K562 (cell line): ENCODE measurements around the gene SMC6.

ENCODE experiments used
- ADNP ChIP-seq: fragments of 200-800 bp; sonication (Bioruptor generic); IDR thresholded peaks from 2 replicates; pipeline ENCODE4 v1.6.1; 2016; ENCODE audit warnings: missing genetic modification characterization, missing compliant biosample characterization
- CTCF ChIP-seq, 3 experiments: IDR thresholded peaks in 2 of 3; conservative IDR thresholded peaks in 1 of 3; 2 replicates each; pipeline ENCODE4 v1.5.1; 2011 to 2012; ENCODE audit warnings: low read length in 3 of 3, mild to moderate bottlenecking in 3 of 3, control low read depth in 2 of 3, improper control_type of control experiment in 1 of 3, inconsistent platforms in 1 of 3, low read depth in 1 of 3, mixed read lengths in 1 of 3, moderate library complexity in 1 of 3; ENCODE audit not compliant: insufficient read depth in 2 of 3
- EP300 ChIP-seq: IDR thresholded peaks from 2 replicates; pipeline ENCODE4 v1.6.1; 2012; ENCODE audit warnings: low read length, improper control_type of control experiment
- HNRNPLL ChIP-seq: fragments of 200-400 bp; formaldehyde crosslinking; IDR thresholded peaks from 2 replicates; pipeline ENCODE4 v1.6.1; 2017; ENCODE audit warnings: low read length, low read depth, mild to moderate bottlenecking; ENCODE audit not compliant: poor library complexity, severe bottlenecking
- MEF2A ChIP-seq: IDR thresholded peaks from 2 replicates; pipeline ENCODE4 v1.6.1; 2011; ENCODE audit warnings: low read depth, mild to moderate bottlenecking, low read length, moderate library complexity; ENCODE audit not compliant: control insufficient read depth
- MTA2 ChIP-seq: fragments of 450-650 bp; IDR thresholded peaks from 2 replicates; pipeline ENCODE4 v1.6.1; 2016; ENCODE audit warnings: low read depth
- MYBL2 ChIP-seq, 2 experiments: fragments of 450-650 bp in 1 of 2; sonication (generic) in 1 of 2; formaldehyde crosslinking in 1 of 2; IDR thresholded peaks; 2 replicates each; pipeline versions ENCODE4 v1.6.1 to v1.8.1; 2017 to 2022; ENCODE audit warnings: borderline replicate concordance in 1 of 2, inconsistent platforms in 1 of 2, low read depth in 1 of 2, mild to moderate bottlenecking in 1 of 2, missing genetic modification reagents in 1 of 2, moderate library complexity in 1 of 2
- POU5F1 ChIP-seq: fragments of 150-350 bp; IDR thresholded peaks from 2 replicates; pipeline ENCODE4 v1.6.1; 2014; ENCODE audit warnings: borderline replicate concordance, low read length, low read depth, mild to moderate bottlenecking; ENCODE audit not compliant: partially characterized antibody
- ZBTB33 ChIP-seq: sonication (generic); formaldehyde crosslinking; IDR thresholded peaks from 2 replicates; pipeline ENCODE4 v1.8.1; 2023; ENCODE audit warnings: mild to moderate bottlenecking, missing genetic modification reagents
- ZBTB7A ChIP-seq: IDR thresholded peaks from 2 replicates; pipeline ENCODE4 v1.6.1; 2011; ENCODE audit warnings: low read depth, mild to moderate bottlenecking, low read length, moderate library complexity, borderline replicate concordance; ENCODE audit not compliant: control insufficient read depth

- TF ChIP-seq ZBTB33 (CRISPR knock-in tag) (no peak), POU5F1 (no peak), ZBTB7A (no peak), MTA2 (no peak), CTCF (IDR thresholded peaks at IDR 0.05 in 2 of 3, conservative IDR thresholded peaks at IDR 0.05 in 1 of 3; ENCODE audit: insufficient read depth in 2 of 3, low read depth in 1 of 3, low read length in 3 of 3) (no peak), ADNP (tag) (no peak), MYBL2 (IDR thresholded peaks at IDR 0.05; ENCODE audit: low read depth) (no peak), MYBL2 (CRISPR knock-in tag; IDR thresholded peaks at IDR 0.05; ENCODE audit: borderline replicate concordance) (no peak), MEF2A (no peak), HNRNPLL (no peak), EP300 (no peak)
Measured at GRCh38 chr2:17672583-17673317, 80.9 kb downstream of the SMC6 start.
